Jurkat, Clone E6-1 (cell line): ENCODE data around the gene FANCE. TPM values are rescaled to one million over a fixed set of nuclear protein-coding genes. Genes with fewer than 3 reads are reported as not detected.
A peak's percentile ranks its signal among the peaks of the same experiment; 100 is the strongest.

ENCODE experiments used
- DNase-seq: peaks from one replicate; pipeline ENCODE4 v3.0.0-alpha.2; 2011; ENCODE audit warnings: low read depth, low spot score
- H3K4me3 ChIP-seq: 2 replicates; pipeline ENCODE4 v1.5.1; 2011; ENCODE audit warnings: mild to moderate bottlenecking, low read length, control low read depth, moderate library complexity
- polyA plus RNA-seq: library from polyadenylated mRNA; unstranded; fragments of >200 nt; gene quantifications from one replicate; pipeline ENCODE4 v1.2.1, GENCODE V29; 2012; ENCODE audit warnings: missing spikeins; ENCODE audit not compliant: insufficient read length, insufficient read depth

FANCE gene
- 8.1 TPM for polyA plus RNA-seq

GRCh38 chr6:35452183-35453090, at the start of gene FANCE:
TSS of gene FANCE (plus strand) at chr6:35452338. CDS start at chr6:35452546, 208 bp downstream.
- peak within 1 kb of the TSS; percentile 62 for H3K4me3 ChIP-seq
- peak; percentile 72 for DNase-seq

- DNase-seq, result no peak
- no peak overlapping the region for H3K4me3 ChIP-seq
Observed at GRCh38 chr6:35402856-35403191, 49.3 kb upstream of the FANCE start.

GRCh38 chr6:35403544-35404442, 48.3 kb upstream of the FANCE start:
- no peak overlapping the region for H3K4me3 ChIP-seq
- DNase-seq, result no peak

- H3K4me3 ChIP-seq, result no peak overlapping the region
- DNase-seq, result no peak
Observed at GRCh38 chr6:35406711-35407485, 45.2 kb upstream of the FANCE start.

GRCh38 chr6:35409245-35409644, 42.9 kb upstream of the FANCE start:
- no peak for DNase-seq
- H3K4me3 ChIP-seq, result no peak overlapping the region

- no peak for DNase-seq
- H3K4me3 ChIP-seq, result no peak overlapping the region
Observed at GRCh38 chr6:35410131-35410530, 42.0 kb upstream of the FANCE start.

GRCh38 chr6:35411066-35411465, 41.1 kb upstream of the FANCE start:
- DNase-seq, result peak; percentile 17
- no peak overlapping the region for H3K4me3 ChIP-seq

GRCh38 chr6:35412102-35412501, 40.0 kb upstream of the FANCE start:
- H3K4me3 ChIP-seq, result no peak overlapping the region
- DNase-seq, result no peak

GRCh38 chr6:35413911-35414310, 38.2 kb upstream of the FANCE start:
- no peak for DNase-seq
- H3K4me3 ChIP-seq, result no peak overlapping the region

GRCh38 chr6:35415065-35415891, 36.9 kb upstream of the FANCE start:
- no peak overlapping the region for H3K4me3 ChIP-seq
- peak; percentile 19 for DNase-seq

GRCh38 chr6:35417979-35418661, 34.0 kb upstream of the FANCE start:
- DNase-seq, result peak; percentile 22
- no peak overlapping the region for H3K4me3 ChIP-seq

- no peak overlapping the region for H3K4me3 ChIP-seq
- DNase-seq, result peak; percentile 61
Observed at GRCh38 chr6:35419417-35419816, 32.7 kb upstream of the FANCE start.

GRCh38 chr6:35419961-35420360, 32.2 kb upstream of the FANCE start:
- H3K4me3 ChIP-seq, result no peak overlapping the region
- no peak for DNase-seq

GRCh38 chr6:35425284-35425683, 26.9 kb upstream of the FANCE start:
- no peak for DNase-seq

GRCh38 chr6:35426074-35426473, 26.1 kb upstream of the FANCE start:
- no peak overlapping the region for H3K4me3 ChIP-seq
- DNase-seq, result no peak

More at GRCh38 chr6:35425284-35425683, 26.9 kb upstream of the FANCE start:
- H3K4me3 ChIP-seq, result no peak overlapping the region

- H3K4me3 ChIP-seq, result no peak overlapping the region
- no peak for DNase-seq
Observed at GRCh38 chr6:35427435-35427834, 24.7 kb upstream of the FANCE start.

GRCh38 chr6:35427851-35428321, 24.3 kb upstream of the FANCE start:
- no peak for DNase-seq
- H3K4me3 ChIP-seq, result no peak overlapping the region
